ENCODE data around the gene NOL4L. TPM values are rescaled to one million over a fixed set of nuclear protein-coding genes. Genes with fewer than 3 reads are reported as not detected.
A peak's percentile ranks its signal among the peaks of the same experiment; 100 is the strongest.
"Not testable (repeated sequence)": the region's sequence is repeated elsewhere in the genome, so short reads cannot be mapped to it uniquely, and the experiment has no call there.

NOL4L gene
- total RNA-seq, 1 donor from 2014 or later: 106 TPM

- DNase-seq: peak; percentile 13
- peaks cover 19% of the 10 kb centered on the region for H3K4me1 Mint-ChIP-seq (ENCODE audit: low read depth, unreplicated experiment)
- no peak overlapping the region for H3K4me3 Mint-ChIP-seq (ENCODE audit: unreplicated experiment)
- H3K27me3 Mint-ChIP-seq (ENCODE audit: unreplicated experiment): peaks cover 12% of the 10 kb centered on the region
- peaks cover 8% of the 10 kb centered on the region for H3K9me3 Mint-ChIP-seq (ENCODE audit: unreplicated experiment)
- H3K36me3 Mint-ChIP-seq (ENCODE audit: unreplicated experiment): peaks cover 10% of the 10 kb centered on the region
- no peak overlapping the region for H3K27ac Mint-ChIP-seq (ENCODE audit: unreplicated experiment)
- no peak for TF ChIP-seq CTCF (IDR thresholded peaks at IDR 0.05; ENCODE audit: partially characterized antibody, unreplicated experiment)
These were observed 90.5 kb downstream of the NOL4L start for GRCh38 chr20:32494483-32495216.

- Mint-ChIP-seq H3K9me3 (ENCODE audit: unreplicated experiment) (peaks cover 10% of the 10 kb centered on the region), H3K27me3 (ENCODE audit: unreplicated experiment) (peaks cover 12% of the 10 kb centered on the region), H3K4me1 (ENCODE audit: low read depth, unreplicated experiment) (peaks cover 19% of the 10 kb centered on the region), H3K27ac (ENCODE audit: unreplicated experiment) (no peak overlapping the region), H3K36me3 (ENCODE audit: unreplicated experiment) (peaks cover 17% of the 10 kb centered on the region), H3K4me3 (ENCODE audit: unreplicated experiment) (no peak overlapping the region)
- DNase-seq: no peak
- no peak for TF ChIP-seq CTCF (IDR thresholded peaks at IDR 0.05; ENCODE audit: partially characterized antibody, unreplicated experiment)
These were observed 91.8 kb downstream of the NOL4L start for GRCh38 chr20:32493356-32493755.

- H3K4me1 Mint-ChIP-seq (ENCODE audit: low read depth, unreplicated experiment); H3K4me3 Mint-ChIP-seq (ENCODE audit: unreplicated experiment); DNase-seq; H3K9me3 Mint-ChIP-seq (ENCODE audit: unreplicated experiment); H3K27ac Mint-ChIP-seq (ENCODE audit: unreplicated experiment): not testable (repeated sequence)
- Mint-ChIP-seq H3K36me3 (ENCODE audit: unreplicated experiment) (peaks cover 20% of the 10 kb centered on the region), H3K27me3 (ENCODE audit: unreplicated experiment) (peaks cover 11% of the 10 kb centered on the region)
These were observed 93.4 kb downstream of the NOL4L start for GRCh38 chr20:32491764-32492151.

DNA sequence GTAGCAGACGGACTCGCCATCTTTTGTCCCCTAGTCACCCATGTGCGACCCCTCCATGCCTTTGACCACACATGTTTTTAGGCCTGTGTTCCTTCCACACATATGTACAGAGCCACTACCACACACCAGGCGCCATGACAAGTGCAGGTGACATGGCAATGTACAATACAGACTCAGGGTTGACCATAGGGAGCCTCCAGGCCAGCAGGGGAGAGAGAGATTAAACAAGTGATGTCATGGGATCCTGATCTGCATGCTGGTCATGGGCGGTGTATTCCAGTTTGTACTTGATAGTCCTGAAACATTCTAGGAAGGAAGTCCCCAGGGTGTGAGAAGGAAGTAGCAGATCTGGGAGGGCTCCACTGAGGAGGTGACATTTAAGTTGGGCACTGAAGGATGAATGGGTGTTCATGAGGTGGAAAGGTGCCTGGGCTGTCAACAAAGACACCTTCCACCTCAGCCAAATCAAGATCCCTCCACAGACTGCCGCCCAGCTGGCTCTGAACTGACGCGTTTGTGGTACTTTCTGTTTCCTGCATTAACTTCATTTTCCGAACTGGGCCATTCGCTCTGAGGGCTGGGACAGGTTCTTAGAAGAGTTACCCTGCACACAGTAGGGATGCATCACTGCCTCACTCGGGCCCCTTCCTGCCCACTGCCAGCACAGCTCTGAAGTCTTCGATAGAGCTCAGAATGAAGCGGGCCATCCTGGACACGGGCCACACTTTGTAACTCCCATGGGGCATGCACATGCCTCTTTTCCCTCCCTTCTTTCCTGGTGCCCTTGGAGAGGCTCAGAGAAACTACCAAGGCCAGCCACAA is 94.0 kb downstream of the NOL4L start:
- Mint-ChIP-seq H3K4me1 (ENCODE audit: low read depth, unreplicated experiment) (peaks cover 4% of the 10 kb centered on the region), H3K36me3 (ENCODE audit: unreplicated experiment) (peaks cover 17% of the 10 kb centered on the region), H3K27ac (ENCODE audit: unreplicated experiment) (peak overlapping the region; percentile 10), H3K27me3 (ENCODE audit: unreplicated experiment) (peaks cover 11% of the 10 kb centered on the region), H3K4me3 (ENCODE audit: unreplicated experiment) (peak overlapping the region; percentile 6), H3K9me3 (ENCODE audit: unreplicated experiment) (peaks cover 8% of the 10 kb centered on the region)
- DNase-seq: peak; percentile 17
- TF ChIP-seq CTCF (IDR thresholded peaks at IDR 0.05; ENCODE audit: partially characterized antibody, unreplicated experiment): no peak

- Mint-ChIP-seq H3K27me3 (ENCODE audit: unreplicated experiment) (peaks cover 14% of the 10 kb centered on the region), H3K27ac (ENCODE audit: unreplicated experiment) (no peak overlapping the region), H3K4me1 (ENCODE audit: low read depth, unreplicated experiment) (peaks cover 8% of the 10 kb centered on the region), H3K36me3 (ENCODE audit: unreplicated experiment) (peaks cover 15% of the 10 kb centered on the region), H3K9me3 (ENCODE audit: unreplicated experiment) (peaks cover 17% of the 10 kb centered on the region), H3K4me3 (ENCODE audit: unreplicated experiment) (no peak overlapping the region)
- no peak for TF ChIP-seq CTCF (IDR thresholded peaks at IDR 0.05; ENCODE audit: partially characterized antibody, unreplicated experiment)
- no peak for DNase-seq
These were observed 96.9 kb downstream of the NOL4L start for GRCh38 chr20:32488066-32488838.
